ENCODE results near the gene CAMSAP1. TPM values are rescaled to one million over a fixed set of nuclear protein-coding genes. Genes with fewer than 3 reads are reported as not detected.

The CAMSAP1 gene
- total and polyA plus RNA-seq, 9 of the 15 experiments (the other 6 are each of a cell fraction or from before 2014, with no cell fraction given), result 1.5 to 28.8 (median 14.3) TPM

DNA sequence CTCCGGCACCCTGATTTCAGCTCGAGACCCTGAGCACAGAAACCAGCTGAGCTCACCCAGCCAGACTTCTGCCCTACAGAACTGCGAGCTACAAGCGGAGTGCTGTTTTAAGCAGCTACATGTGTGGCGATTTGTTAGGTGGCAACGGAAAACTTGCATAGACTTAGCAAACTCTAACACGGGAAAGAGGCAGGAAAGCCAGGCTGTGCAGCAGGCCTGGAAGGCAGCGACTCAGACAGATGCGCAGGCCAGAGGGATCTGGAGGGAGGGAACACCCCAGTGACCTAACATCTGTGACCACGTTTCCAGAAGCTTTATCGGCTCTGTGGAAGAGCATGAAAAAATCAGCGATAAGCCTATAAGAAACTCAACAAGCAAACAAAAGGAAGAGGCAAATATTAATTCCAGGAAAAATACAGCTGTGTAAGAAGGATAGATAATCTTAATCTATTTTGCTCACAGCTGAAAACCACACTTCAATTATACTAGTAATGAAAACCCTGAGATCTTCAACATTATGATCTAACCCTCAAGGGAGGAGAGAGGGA, 42.9 kb upstream of the CAMSAP1 start:
- H2AFZ ChIP-seq (ENCODE audit: low read depth, low read length), result no peak overlapping the region
- POLR2A ChIA-PET, result interaction anchor here (0.6 to 1.6 kb wide), 8 partner anchors 9 to 178 kb away, joined by 3 to 16 read pairs (median 4); partner anchors contain the start of gene UBAC1
- H3K27ac ChIP-seq (ENCODE audit: extremely low read depth, low read depth, low read length), result peak overlapping the region; percentile 91
- CTCF ChIA-PET (ENCODE audit: low intra/inter-chr PET ratio), result no interaction called here
- no TSS peak for BruUV-seq (replicated peaks)
- intact Hi-C loops (cut with micrococcal nuclease), result loop anchor here (5.0 kb wide), 1 partner anchor 43 kb away; the partner anchor contains the start of gene CAMSAP1
- H3K9ac ChIP-seq (ENCODE audit: insufficient read depth in 1 of 2, low read depth in 2 of 2, low read length in 2 of 2), result peak overlapping the region; percentile 62 to 81
- peak overlapping the region; percentile 77 for H3K4me2 ChIP-seq (ENCODE audit: insufficient read depth, low read length)
- peaks cover 19% of the 10 kb centered on the region; the same call in 1 of the 2 replicates for H4K20me1 ChIP-seq (replicated peaks; ENCODE audit: control insufficient read depth, insufficient read depth, low read length)
- peaks cover 92% of the 10 kb centered on the region for H3K36me3 ChIP-seq (ENCODE audit: control insufficient read depth, insufficient read depth, low read length)
- H3K79me2 ChIP-seq (ENCODE audit: control insufficient read depth, insufficient read depth, low read length), result peaks cover 92% of the 10 kb centered on the region
- 7% methylated on average over 12 of the region's 12 CpGs for WGBS (ENCODE audit: insufficient coverage, low coverage, missing lambda C conversion rate)
- peak; percentile 84 to 95 (median 86) for DNase-seq (ENCODE audit: extremely low read depth in 1 of 4, low spot score in 3 of 4)
- H3K27me3 ChIP-seq (ENCODE audit: control insufficient read depth in 2 of 2, insufficient read depth in 2 of 2, low read length in 2 of 2), result no peaks in the 10 kb centered on the region
- peaks cover 61 to 85% of the 10 kb centered on the region in 2 experiments for H3K4me1 ChIP-seq (replicated peaks in 1 of 2; ENCODE audit: control insufficient read depth in 2 of 2, insufficient read depth in 2 of 2, low read length in 2 of 2)
- H3K9me1 ChIP-seq (ENCODE audit: control insufficient read depth, insufficient read depth, low read length), result no peaks in the 10 kb centered on the region
- in situ Hi-C loops (cut with MboI), result no loop called here
- ATAC-seq, result peak; percentile 72
- FAIRE-seq, result peak; percentile 89
- H3K9me3 ChIP-seq (replicated peaks; ENCODE audit: control insufficient read depth, insufficient read depth, low read depth, low read length), result no peaks in the 10 kb centered on the region
- no peak overlapping the region; the same call in 1 of the 2 replicates for H3K4me3 ChIP-seq
- TF ChIP-seq NFIX (CRISPR knock-in tag; IDR thresholded peaks at IDR 0.05; ENCODE audit: low read depth) (no peak), ARNT (IDR thresholded peaks at IDR 0.05) (0 out of 4 replicates have a peak, but pooled peaks have one; percentile 62 to 74), CBFA2T2 (conservative IDR thresholded peaks at IDR 0.05) (no peak), KHSRP (IDR thresholded peaks at IDR 0.05) (no peak), ZBTB17 (CRISPR knock-in tag; IDR thresholded peaks at IDR 0.05) (peak; percentile 78), NR4A1 (CRISPR knock-in tag; IDR thresholded peaks at IDR 0.05) (no peak), NR4A1 (tag; IDR thresholded peaks at IDR 0.05) (no peak), ZBTB7A (IDR thresholded peaks at IDR 0.05; ENCODE audit: borderline replicate concordance, control insufficient read depth, low read depth, low read length) (no peak), ZNF57 (CRISPR knock-in tag; IDR thresholded peaks at IDR 0.05) (no peak), CTBP1 (IDR thresholded peaks at IDR 0.05; ENCODE audit: borderline replicate concordance) (peak; percentile 86; the same call in 1 of the 2 replicates), SIRT6 (IDR thresholded peaks at IDR 0.05; ENCODE audit: low read depth, low read length) (no peak), TBL1XR1 (IDR thresholded peaks at IDR 0.05; ENCODE audit: low read length in 2 of 2) (peak; percentile 55 to 91; a peak in 3 of 4 replicates)
- TF ChIP-seq, protein P1, sequence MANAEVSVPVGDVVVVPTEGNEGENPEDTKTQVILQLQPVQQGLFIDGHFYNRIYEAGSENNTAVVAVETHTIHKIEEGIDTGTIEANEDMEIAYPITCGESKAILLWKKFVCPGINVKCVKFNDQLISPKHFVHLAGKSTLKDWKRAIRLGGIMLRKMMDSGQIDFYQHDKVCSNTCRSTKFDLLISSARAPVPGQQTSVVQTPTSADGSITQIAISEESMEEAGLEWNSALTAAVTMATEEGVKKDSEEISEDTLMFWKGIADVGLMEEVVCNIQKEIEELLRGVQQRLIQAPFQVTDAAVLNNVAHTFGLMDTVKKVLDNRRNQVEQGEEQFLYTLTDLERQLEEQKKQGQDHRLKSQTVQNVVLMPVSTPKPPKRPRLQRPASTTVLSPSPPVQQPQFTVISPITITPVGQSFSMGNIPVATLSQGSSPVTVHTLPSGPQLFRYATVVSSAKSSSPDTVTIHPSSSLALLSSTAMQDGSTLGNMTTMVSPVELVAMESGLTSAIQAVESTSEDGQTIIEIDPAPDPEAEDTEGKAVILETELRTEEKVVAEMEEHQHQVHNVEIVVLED (CRISPR knock-in tag; IDR thresholded peaks at IDR 0.05), result no peak
- TF ChIP-seq, protein P2, sequence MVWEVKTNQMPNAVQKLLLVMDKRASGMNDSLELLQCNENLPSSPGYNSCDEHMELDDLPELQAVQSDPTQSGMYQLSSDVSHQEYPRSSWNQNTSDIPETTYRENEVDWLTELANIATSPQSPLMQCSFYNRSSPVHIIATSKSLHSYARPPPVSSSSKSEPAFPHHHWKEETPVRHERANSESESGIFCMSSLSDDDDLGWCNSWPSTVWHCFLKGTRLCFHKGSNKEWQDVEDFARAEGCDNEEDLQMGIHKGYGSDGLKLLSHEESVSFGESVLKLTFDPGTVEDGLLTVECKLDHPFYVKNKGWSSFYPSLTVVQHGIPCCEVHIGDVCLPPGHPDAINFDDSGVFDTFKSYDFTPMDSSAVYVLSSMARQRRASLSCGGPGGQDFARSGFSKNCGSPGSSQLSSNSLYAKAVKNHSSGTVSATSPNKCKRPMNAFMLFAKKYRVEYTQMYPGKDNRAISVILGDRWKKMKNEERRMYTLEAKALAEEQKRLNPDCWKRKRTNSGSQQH (CRISPR knock-in tag; IDR thresholded peaks at IDR 0.05), result peak; percentile 6; the same call in 1 of the 2 replicates
- TF ChIP-seq, protein P3, sequence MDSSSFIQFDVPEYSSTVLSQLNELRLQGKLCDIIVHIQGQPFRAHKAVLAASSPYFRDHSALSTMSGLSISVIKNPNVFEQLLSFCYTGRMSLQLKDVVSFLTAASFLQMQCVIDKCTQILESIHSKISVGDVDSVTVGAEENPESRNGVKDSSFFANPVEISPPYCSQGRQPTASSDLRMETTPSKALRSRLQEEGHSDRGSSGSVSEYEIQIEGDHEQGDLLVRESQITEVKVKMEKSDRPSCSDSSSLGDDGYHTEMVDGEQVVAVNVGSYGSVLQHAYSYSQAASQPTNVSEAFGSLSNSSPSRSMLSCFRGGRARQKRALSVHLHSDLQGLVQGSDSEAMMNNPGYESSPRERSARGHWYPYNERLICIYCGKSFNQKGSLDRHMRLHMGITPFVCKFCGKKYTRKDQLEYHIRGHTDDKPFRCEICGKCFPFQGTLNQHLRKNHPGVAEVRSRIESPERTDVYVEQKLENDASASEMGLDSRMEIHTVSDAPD (CRISPR knock-in tag; IDR thresholded peaks at IDR 0.05), result no peak
- TF ChIP-seq, protein P4, sequence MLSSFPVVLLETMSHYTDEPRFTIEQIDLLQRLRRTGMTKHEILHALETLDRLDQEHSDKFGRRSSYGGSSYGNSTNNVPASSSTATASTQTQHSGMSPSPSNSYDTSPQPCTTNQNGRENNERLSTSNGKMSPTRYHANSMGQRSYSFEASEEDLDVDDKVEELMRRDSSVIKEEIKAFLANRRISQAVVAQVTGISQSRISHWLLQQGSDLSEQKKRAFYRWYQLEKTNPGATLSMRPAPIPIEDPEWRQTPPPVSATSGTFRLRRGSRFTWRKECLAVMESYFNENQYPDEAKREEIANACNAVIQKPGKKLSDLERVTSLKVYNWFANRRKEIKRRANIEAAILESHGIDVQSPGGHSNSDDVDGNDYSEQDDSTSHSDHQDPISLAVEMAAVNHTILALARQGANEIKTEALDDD (IDR thresholded peaks at IDR 0.05), result peak; percentile 76
